Keratinocyte (primary cell): ENCODE results near the gene FAM107B.

Experiments used
- EZH2 ChIP-seq: IDR thresholded peaks from one replicate; pipeline ENCODE4 v1.6.1; 2012; ENCODE audit warnings: inconsistent platforms, mild to moderate bottlenecking, low read length, moderate library complexity
- TF ChIP-seq, protein P1 (sequence below), 3 experiments: IDR thresholded peaks in 1 of 3; conservative IDR thresholded peaks in 1 of 3; optimal IDR thresholded peaks in 1 of 3; 2 replicates in 2 of 3; 3 replicates in 1 of 3; pipeline versions ENCODE3 to v1.5.1; 2011; ENCODE audit warnings: low read length in 3 of 3, mild to moderate bottlenecking in 3 of 3, moderate library complexity in 2 of 3, control low read depth in 1 of 3, inconsistent platforms in 1 of 3; ENCODE audit not compliant: insufficient read depth in 2 of 3; ENCODE audit errors: extremely low read depth in 1 of 3

DNA sequence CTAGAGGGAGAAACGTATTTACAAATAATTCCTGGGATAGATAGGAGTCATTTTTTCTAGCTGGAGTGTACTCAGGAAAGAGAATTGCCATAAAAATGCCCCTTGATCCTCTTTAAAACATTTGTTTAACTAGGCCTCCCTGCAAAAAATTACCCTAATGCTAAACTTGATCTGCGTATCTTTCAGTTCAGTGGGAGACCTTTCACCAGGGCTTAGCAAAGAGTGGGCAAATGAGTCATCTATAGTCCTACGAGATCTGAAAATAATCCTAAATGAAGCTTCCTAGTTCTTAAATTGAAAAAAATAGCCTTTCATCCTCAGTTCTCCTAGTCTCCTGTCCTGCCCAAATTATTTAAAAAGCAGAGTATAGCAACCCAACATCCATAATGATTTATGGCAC is 245.3 kb downstream of the FAM107B start:
- TF ChIP-seq, protein P1, sequence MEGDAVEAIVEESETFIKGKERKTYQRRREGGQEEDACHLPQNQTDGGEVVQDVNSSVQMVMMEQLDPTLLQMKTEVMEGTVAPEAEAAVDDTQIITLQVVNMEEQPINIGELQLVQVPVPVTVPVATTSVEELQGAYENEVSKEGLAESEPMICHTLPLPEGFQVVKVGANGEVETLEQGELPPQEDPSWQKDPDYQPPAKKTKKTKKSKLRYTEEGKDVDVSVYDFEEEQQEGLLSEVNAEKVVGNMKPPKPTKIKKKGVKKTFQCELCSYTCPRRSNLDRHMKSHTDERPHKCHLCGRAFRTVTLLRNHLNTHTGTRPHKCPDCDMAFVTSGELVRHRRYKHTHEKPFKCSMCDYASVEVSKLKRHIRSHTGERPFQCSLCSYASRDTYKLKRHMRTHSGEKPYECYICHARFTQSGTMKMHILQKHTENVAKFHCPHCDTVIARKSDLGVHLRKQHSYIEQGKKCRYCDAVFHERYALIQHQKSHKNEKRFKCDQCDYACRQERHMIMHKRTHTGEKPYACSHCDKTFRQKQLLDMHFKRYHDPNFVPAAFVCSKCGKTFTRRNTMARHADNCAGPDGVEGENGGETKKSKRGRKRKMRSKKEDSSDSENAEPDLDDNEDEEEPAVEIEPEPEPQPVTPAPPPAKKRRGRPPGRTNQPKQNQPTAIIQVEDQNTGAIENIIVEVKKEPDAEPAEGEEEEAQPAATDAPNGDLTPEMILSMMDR (optimal IDR thresholded peaks at IDR 0.05 in 1 of 3, IDR thresholded peaks at IDR 0.05 in 1 of 3, conservative IDR thresholded peaks at IDR 0.05 in 1 of 3; ENCODE audit: extremely low read depth in 1 of 3, insufficient read depth in 2 of 3, low read length in 3 of 3), result no peak
- no peak for TF ChIP-seq EZH2
